NT2/D1 (cell line): ENCODE results near the gene PITRM1.
"Not testable (repeated sequence)": the region's sequence is repeated elsewhere in the genome, so short reads cannot be mapped to it uniquely, and the experiment has no call there.

ENCODE experiments used
- DNase-seq: peaks from one replicate; pipeline ENCODE4 v3.0.0-alpha.2; 2011; ENCODE audit warnings: low read depth, low spot score
- H3K27me3 ChIP-seq: 2 replicates; pipeline ENCODE4 v1.6.0; 2011; ENCODE audit warnings: mild to moderate bottlenecking; ENCODE audit not compliant: insufficient read length, insufficient read depth
- H3K36me3 ChIP-seq: 2 replicates; pipeline ENCODE4 v1.6.1; 2011; ENCODE audit warnings: mild to moderate bottlenecking, low read length, mixed read lengths; ENCODE audit not compliant: insufficient read depth, insufficient read length
- H3K4me1 ChIP-seq: 2 replicates; pipeline ENCODE4 v1.5.1; 2011; ENCODE audit not compliant: insufficient read depth, insufficient read length
- H3K4me3 ChIP-seq: 2 replicates; pipeline ENCODE4 v1.5.1; 2011; ENCODE audit warnings: low read depth; ENCODE audit not compliant: insufficient read length
- H3K9ac ChIP-seq: 2 replicates; pipeline ENCODE4 v1.6.0; 2011; ENCODE audit warnings: low read depth; ENCODE audit not compliant: insufficient read length
- H3K9me3 ChIP-seq: 2 replicates; pipeline ENCODE4 v1.5.1; 2011; ENCODE audit warnings: mild to moderate bottlenecking, low read length; ENCODE audit not compliant: insufficient read depth
- SUZ12 ChIP-seq: IDR thresholded peaks from 2 replicates; pipeline ENCODE4 v1.6.1; 2011; ENCODE audit not compliant: insufficient read length, insufficient read depth; ENCODE audit errors: extremely low read depth
- YY1 ChIP-seq: IDR thresholded peaks from 2 replicates; pipeline ENCODE4 v1.6.1; 2011; ENCODE audit not compliant: insufficient read length, insufficient read depth
- ZNF274 ChIP-seq: IDR thresholded peaks from 2 replicates; pipeline ENCODE4 v1.6.1; 2011; ENCODE audit warnings: mild to moderate bottlenecking, low read depth, low read length

The PITRM1 gene

DNA sequence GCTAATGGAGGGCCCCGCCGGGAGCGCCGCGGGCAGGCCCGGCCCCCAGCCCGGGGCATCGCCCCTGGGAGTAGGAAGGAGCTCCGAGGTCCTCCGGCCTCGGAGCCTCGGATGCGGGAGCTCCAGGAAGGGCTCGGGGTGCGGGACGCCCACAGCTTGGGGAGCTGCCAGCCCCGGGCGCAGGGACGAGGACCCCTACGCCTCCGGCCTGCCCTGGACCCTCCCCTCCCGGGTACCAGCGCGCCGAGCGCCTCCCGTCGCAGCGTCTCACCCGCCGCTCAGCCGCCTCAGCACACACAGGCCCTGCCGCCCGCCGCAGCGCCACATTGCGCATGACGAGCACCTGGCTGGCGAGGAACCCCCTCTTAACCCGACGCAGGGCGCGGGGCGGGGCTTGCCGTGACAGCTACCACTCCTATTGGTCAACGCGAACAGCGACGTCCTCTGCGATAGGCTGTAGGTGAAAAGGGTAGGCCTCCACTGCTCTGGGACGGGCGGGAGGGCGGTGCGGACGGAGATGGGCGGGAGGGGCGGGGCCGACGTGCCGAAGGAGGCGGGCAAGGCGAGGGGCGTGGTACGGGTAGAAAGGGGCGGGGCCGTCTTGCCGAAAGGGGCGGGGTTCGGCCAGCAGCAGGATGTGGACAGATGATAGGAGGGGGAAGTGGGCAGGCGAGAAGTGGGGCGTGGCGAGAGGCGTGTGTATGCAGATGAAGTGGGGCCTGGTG lies at the start of gene PITRM1:
Gene PITRM1 (minus strand): TSS at position 337 of the 725 bp plus-strand sequence. CDS start 10 bp downstream, at position 327.
- no peaks in the 10 kb centered on the region for H3K9me3 ChIP-seq
- no peaks in the 10 kb centered on the region for H3K4me1 ChIP-seq
- H3K36me3 ChIP-seq, result peaks cover 25% of the 10 kb centered on the region
- H3K4me3 ChIP-seq, result peak within 1 kb of the TSS; percentile 51
- no peak for TF ChIP-seq YY1
- peak; percentile 94 for DNase-seq
- H3K9ac ChIP-seq, result peak within 1 kb of the TSS; percentile 86
- no peaks in the 10 kb centered on the region for H3K27me3 ChIP-seq

DNA sequence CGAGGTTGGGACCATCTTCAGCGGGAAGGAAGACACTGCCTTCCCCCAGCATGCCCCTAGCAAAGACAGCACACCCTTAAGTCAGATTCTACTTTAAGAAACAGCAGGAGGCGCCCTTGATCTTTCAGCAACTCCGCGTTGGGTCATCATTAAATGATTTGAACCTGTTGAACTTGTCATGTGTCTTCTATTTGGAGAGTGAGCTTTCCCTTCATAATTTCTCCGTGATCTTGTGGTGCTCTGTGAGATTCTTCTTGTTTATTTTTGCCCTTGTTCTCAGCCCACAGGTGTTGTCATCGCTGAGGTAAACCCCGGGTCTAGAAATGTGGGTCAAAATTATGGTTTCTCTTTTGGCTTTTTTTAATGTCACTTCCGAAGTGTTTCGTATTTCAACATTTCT lies 49.5 kb upstream of the PITRM1 start:
- TF ChIP-seq ZNF274 (no peak), SUZ12 (no peak), YY1 (no peak)
- Histone ChIP-seq H3K4me1 (no peaks in the 10 kb centered on the region), H3K27me3 (no peaks in the 10 kb centered on the region), H3K9ac (no peak overlapping the region), H3K4me3 (no peak overlapping the region), H3K36me3 (no peaks in the 10 kb centered on the region), H3K9me3 (no peaks in the 10 kb centered on the region)
- no peak for DNase-seq

- H3K9me3 ChIP-seq, H3K36me3 ChIP-seq, DNase-seq, H3K27me3 ChIP-seq, H3K9ac ChIP-seq, H3K4me3 ChIP-seq, H3K4me1 ChIP-seq: not testable (repeated sequence)
Observed at GRCh38 chr10:3221601-3222000, 49.0 kb upstream of the PITRM1 start.

GRCh38 chr10:3220853-3221252 lies 48.3 kb upstream of the PITRM1 start:
- TF ChIP-seq SUZ12, result no peak
- no peaks in the 10 kb centered on the region for H3K9me3 ChIP-seq
- no peaks in the 10 kb centered on the region for H3K36me3 ChIP-seq
- no peak overlapping the region for H3K4me3 ChIP-seq
- DNase-seq, result no peak
- no peaks in the 10 kb centered on the region for H3K27me3 ChIP-seq
- no peak overlapping the region for H3K9ac ChIP-seq
- no peaks in the 10 kb centered on the region for H3K4me1 ChIP-seq

- H3K4me3 ChIP-seq, DNase-seq, H3K4me1 ChIP-seq, H3K27me3 ChIP-seq, H3K9me3 ChIP-seq, H3K9ac ChIP-seq, H3K36me3 ChIP-seq: not testable (repeated sequence)
Observed at GRCh38 chr10:3219021-3219628, 46.5 kb upstream of the PITRM1 start.

DNA sequence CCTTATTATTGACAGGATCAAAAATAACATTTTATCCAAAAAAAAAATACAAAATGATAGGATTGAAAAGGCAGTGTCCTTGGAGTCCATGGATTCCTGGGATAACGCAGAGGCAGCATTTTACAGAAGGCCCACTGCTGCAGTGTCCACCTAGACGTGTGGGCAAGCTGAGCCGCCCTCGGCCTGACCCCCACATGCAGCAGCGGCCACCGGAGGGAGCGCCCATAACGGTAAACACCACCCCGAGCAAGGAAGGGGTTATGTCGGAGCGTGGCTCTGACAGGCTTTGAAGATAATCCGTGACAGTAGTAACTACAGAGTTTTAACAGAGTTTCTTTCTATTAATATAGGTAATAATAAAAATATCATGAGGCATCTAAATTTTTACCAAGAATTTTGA lies 45.3 kb upstream of the PITRM1 start:
- TF ChIP-seq YY1 (no peak), SUZ12 (no peak), ZNF274 (no peak)
- no peak overlapping the region for H3K9ac ChIP-seq
- no peaks in the 10 kb centered on the region for H3K4me1 ChIP-seq
- H3K36me3 ChIP-seq, result no peaks in the 10 kb centered on the region
- DNase-seq, result no peak
- H3K9me3 ChIP-seq, result no peaks in the 10 kb centered on the region
- H3K27me3 ChIP-seq, result no peaks in the 10 kb centered on the region
- H3K4me3 ChIP-seq, result no peak overlapping the region

GRCh38 chr10:3217301-3217700 lies 44.7 kb upstream of the PITRM1 start:
- no peak for TF ChIP-seq YY1
- TF ChIP-seq ZNF274, result no peak
- TF ChIP-seq SUZ12, result no peak
- Histone ChIP-seq H3K36me3 (no peaks in the 10 kb centered on the region), H3K27me3 (no peaks in the 10 kb centered on the region), H3K4me3 (no peak overlapping the region), H3K4me1 (no peaks in the 10 kb centered on the region), H3K9me3 (no peaks in the 10 kb centered on the region), H3K9ac (no peak overlapping the region)
- no peak for DNase-seq
